CD4-positive, alpha-beta T cell treated with Interleukin-4 for 4 hours (primary cell): ENCODE results near the gene CYB561D2.

Experiments
- DNase-seq: peaks from one replicate; pipeline ENCODE4 v3.0.0-alpha.2; 2020

The CYB561D2 gene

GRCh38 chr3:50393061-50393460 lies 42.4 kb downstream of the CYB561D2 start:
- DNase-seq, result no peak

GRCh38 chr3:50395070-50395860 lies 44.6 kb downstream of the CYB561D2 start:
- no peak for DNase-seq

GRCh38 chr3:50396502-50396901 lies 45.8 kb downstream of the CYB561D2 start:
- no peak for DNase-seq

- DNase-seq, result no peak
These were observed 51.4 kb downstream of the CYB561D2 start for GRCh38 chr3:50401978-50402595.
